Right ventricle myocardium superior (tissue), 1 donor: ENCODE measurements around the gene CD200R1L. TPM values are rescaled to one million over a fixed set of nuclear protein-coding genes. Genes with fewer than 3 reads are reported as not detected.
A peak's percentile ranks its signal among the peaks of the same experiment; 100 is the strongest.

ENCODE experiments used
- ATAC-seq: fragments of 200-7000 bp; cut with Tn5 transposase; one replicate; pipeline ENCODE4 v1.9.1; 2020; ENCODE audit warnings: mild to moderate bottlenecking; ENCODE audit not compliant: poor library complexity
- DNase-seq: peaks from one replicate; pipeline ENCODE4 v3.0.0-alpha.2; 2020
- intact Hi-C: fragments of 100-400 bp; cut with DNase I; formaldehyde crosslinking; loops from one replicate; pipeline ENCODE4 v1.11.2; 2022
- total RNA-seq: library from RNA; stranded (reverse); fragmentation: NEBNext Ultra II Directional; extraction: Animal tissue kit (Norgen Biotek cat#: 25700); gene quantifications from one replicate; pipeline ENCODE4 v1.2.1, GENCODE V29; 2021
- donor health status: DM: no; HTN: yes; CAD: no; lungs with severe emphysema.

CD200R1L gene
- total RNA-seq, 1 donor from 2014 or later = not detected

GRCh38 chr3:112829046-112829445, 17.6 kb downstream of the CD200R1L start:
- intact Hi-C loops = no loop called here
- ATAC-seq = no peak
- DNase-seq = no peak

GRCh38 chr3:112822064-112823055, 24.3 kb downstream of the CD200R1L start:
- intact Hi-C loops = no loop called here
- ATAC-seq = no peak
- no peak for DNase-seq

- intact Hi-C loops = no loop called here
- no peak for DNase-seq
- no peak for ATAC-seq
Observed at GRCh38 chr3:112818289-112818688, 28.4 kb downstream of the CD200R1L start.

- ATAC-seq = no peak
- intact Hi-C loops = no loop called here
- no peak for DNase-seq
Observed at GRCh38 chr3:112817797-112818196, 28.9 kb downstream of the CD200R1L start.

- intact Hi-C loops = no loop called here
- no peak for DNase-seq
- ATAC-seq = no peak
Observed at GRCh38 chr3:112817271-112817670, 29.4 kb downstream of the CD200R1L start.

- ATAC-seq (no peak), DNase-seq (no peak)
- intact Hi-C loops = no loop called here
Observed at GRCh38 chr3:112815981-112816380, 30.7 kb downstream of the CD200R1L start.

- DNase-seq (no peak), ATAC-seq (peak; percentile 51)
- intact Hi-C loops = loop anchor here (5.0 kb wide), 2 partner anchors 42 to 172 kb away; partner anchors contain the start of gene CCDC80
Observed at GRCh38 chr3:112814266-112814665, 32.4 kb downstream of the CD200R1L start.

GRCh38 chr3:112813723-112814171, 32.9 kb downstream of the CD200R1L start:
- ATAC-seq (peak; percentile 43), DNase-seq (no peak)
- intact Hi-C loops = loop anchor here (5.0 kb wide), 2 partner anchors 41 to 171 kb away; partner anchors contain the start of gene CCDC80

- ATAC-seq (no peak), DNase-seq (no peak)
- intact Hi-C loops = loop anchor here (5.0 kb wide), 2 partner anchors 41 to 171 kb away; partner anchors contain the start of gene CCDC80
Observed at GRCh38 chr3:112813016-112813415, 33.6 kb downstream of the CD200R1L start.

- ATAC-seq (no peak), DNase-seq (no peak)
- intact Hi-C loops = loop anchor here (5.0 kb wide), 2 partner anchors 40 to 170 kb away; partner anchors contain the start of gene CCDC80
Observed at GRCh38 chr3:112811917-112812660, 34.6 kb downstream of the CD200R1L start.

GRCh38 chr3:112811131-112811884, 35.4 kb downstream of the CD200R1L start:
- ATAC-seq (peak; percentile 83), DNase-seq (peak; percentile 50)
- intact Hi-C loops = loop anchor here (5.0 kb wide), 2 partner anchors 39 to 169 kb away; partner anchors contain the start of gene CCDC80

- DNase-seq (no peak), ATAC-seq (no peak)
- intact Hi-C loops = loop anchor here (5.0 kb wide), 2 partner anchors 38 to 168 kb away; partner anchors contain the start of gene CCDC80
Observed at GRCh38 chr3:112810561-112810960, 36.1 kb downstream of the CD200R1L start.

GRCh38 chr3:112808136-112808535, 38.5 kb downstream of the CD200R1L start:
- DNase-seq = no peak
- intact Hi-C loops = no loop called here

GRCh38 chr3:112807685-112808084, 39.0 kb downstream of the CD200R1L start:
- DNase-seq = no peak
- ATAC-seq = no peak
- intact Hi-C loops = no loop called here

More at GRCh38 chr3:112808136-112808535, 38.5 kb downstream of the CD200R1L start:
- no peak for ATAC-seq

GRCh38 chr3:112806903-112807302, 39.8 kb downstream of the CD200R1L start:
- intact Hi-C loops = no loop called here
- ATAC-seq (no peak), DNase-seq (no peak)

GRCh38 chr3:112805126-112805525, 41.5 kb downstream of the CD200R1L start:
- DNase-seq (no peak), ATAC-seq (no peak)
- intact Hi-C loops = no loop called here

- intact Hi-C loops = no loop called here
- ATAC-seq = no peak
- no peak for DNase-seq
Observed at GRCh38 chr3:112804021-112804420, 42.6 kb downstream of the CD200R1L start.

- DNase-seq (no peak), ATAC-seq (no peak)
- intact Hi-C loops = no loop called here
Observed at GRCh38 chr3:112803467-112803866, 43.2 kb downstream of the CD200R1L start.
